HG02623 (cell line): ENCODE results near the gene CXCL6.

Source experiments
- ATAC-seq: cut with Tn5 transposase; IDR thresholded peaks from one replicate; pipeline ENCODE4 v1.9.1; 2021; ENCODE audit warnings: moderate library complexity; ENCODE audit not compliant: unreplicated experiment

CXCL6 gene

GRCh38 chr4:73841243-73841925 lies 4.9 kb downstream of the CXCL6 start:
- no peak for ATAC-seq

DNA sequence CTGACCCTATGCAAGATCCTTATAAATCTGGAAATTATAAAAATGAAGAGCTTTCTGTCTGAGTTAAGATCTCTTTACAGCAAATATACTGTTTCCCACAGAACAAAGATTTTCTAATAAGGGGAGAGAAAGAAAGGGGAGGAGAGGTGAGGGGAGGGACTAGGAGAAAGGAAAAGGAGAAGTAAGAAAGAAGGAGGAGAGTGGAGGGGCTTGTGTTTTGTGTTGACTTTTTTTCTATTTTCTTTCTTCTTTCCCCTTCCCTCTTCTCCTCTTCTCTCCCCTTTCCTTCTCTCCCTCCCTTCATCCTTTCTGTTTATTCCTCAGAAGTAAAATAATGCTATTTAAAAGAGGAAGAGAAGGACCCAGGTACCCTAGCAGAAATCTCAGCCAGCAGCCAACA lies 6.2 kb downstream of the CXCL6 start:
- ATAC-seq = no peak

DNA sequence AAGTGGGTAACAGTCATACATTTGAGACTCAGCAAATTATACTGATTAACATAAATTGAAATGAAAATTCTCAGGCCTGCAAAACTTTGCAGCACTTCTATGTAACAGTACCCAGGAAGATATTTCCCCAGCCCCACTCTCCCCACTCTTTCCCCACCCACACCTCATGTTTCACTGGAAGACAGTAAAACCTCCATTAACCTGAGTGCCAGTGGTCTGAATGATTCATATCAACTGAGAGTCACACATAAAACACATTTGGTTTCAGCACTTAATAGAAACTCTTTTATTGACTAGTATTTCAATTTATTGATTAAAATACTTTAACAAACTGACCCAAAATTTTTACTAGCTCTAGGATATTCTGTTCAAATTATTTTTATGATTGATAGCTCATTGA lies 6.9 kb downstream of the CXCL6 start:
- ATAC-seq = no peak

DNA sequence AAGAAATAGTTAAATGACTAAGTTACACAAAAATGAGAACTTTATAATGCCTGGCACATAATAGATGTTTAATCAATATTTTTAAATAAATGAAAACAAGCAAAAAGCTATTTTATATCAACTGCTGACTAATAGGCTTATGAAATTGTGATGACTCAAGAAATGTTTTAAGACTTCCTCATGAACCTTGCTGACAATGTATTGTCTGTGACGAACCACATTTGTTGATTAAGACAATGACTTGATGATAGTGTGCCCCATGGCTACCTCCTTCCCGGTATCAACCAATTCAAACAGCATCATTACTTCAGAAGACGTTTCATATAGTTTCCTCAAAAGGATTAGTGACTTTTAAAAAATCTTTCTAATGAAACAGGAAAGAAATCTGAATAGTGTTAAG lies 7.9 kb downstream of the CXCL6 start:
- ATAC-seq = no peak

DNA sequence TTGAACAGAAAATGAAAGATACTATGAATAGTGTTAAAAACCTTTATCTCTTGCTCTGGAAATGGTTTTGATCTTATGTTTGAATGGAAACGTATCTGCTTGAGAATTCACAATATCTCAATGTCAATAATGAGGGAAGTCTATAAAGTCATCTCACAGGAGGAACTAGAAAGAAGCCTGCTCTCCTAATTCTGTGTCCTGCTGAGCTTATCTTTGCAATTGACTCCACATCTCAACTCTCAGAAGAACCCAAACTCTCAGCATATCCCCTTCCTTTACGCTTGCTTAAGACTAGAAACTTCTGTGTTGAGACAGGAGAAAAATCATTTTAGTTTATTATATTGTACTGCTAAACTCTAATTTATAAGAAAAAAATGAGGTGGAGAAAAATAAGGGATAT lies 8.3 kb downstream of the CXCL6 start:
- ATAC-seq = no peak

DNA sequence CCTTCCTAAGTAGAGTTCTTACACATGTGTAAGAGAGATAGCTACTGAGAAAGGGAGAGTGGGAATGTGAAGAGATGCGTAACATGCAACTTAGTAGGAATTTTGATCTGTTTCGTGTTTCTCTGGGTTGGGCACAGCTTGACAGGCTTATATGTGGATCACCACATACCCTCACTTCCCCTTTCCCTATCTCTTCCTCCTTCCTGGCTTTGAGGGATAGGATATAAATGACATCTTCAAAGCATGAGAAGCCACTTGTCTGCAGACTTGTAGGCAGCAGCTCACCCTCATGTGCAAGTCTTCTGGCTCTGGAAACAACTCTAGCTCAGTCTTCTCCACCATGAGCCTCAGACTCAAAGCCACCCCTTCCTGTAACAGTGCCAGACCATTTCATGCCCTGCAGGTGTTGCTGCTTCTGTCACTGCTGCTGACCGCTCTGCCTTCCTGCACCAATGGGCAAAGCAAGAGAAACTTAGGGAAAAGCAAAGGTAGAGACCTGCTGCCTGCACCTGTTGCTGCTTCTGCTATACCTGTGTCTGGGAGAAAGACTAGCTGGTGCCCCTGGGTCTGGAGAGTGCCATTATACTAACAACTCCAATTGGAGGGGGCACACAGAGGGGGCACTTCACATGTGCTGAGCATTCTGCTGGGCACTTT lies 11.2 kb downstream of the CXCL6 start:
- no peak for ATAC-seq

DNA sequence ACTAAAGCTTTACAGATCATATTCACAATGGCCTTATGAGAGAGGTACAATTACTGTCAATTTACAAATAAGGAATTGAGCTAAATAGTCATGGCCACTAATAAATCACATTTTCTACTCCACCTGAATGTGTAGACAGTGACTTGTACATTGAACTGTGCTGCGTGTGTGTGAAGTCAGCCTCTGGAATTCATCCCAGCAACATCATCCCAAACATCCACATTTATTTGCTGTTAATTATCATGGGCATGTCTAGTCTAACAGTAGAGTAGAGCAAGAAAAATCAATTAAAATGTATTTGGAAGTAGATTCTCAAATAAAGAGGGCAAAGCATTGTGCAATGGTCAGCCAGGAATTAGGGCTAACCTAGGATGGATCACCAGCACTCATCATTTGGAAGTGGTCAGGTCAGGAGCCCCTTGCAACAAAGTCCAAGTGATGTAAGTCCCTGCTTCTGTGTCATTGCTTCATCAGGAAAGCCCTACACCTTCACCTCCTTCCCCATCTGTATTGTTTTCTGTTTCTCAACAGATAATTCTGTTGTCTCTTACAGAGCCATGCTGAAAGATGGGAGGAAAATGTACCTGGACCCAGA lies 11.8 kb downstream of the CXCL6 start:
- no peak for ATAC-seq

- ATAC-seq = no peak
These were observed 13.9 kb downstream of the CXCL6 start for GRCh38 chr4:73850261-73850970.

DNA sequence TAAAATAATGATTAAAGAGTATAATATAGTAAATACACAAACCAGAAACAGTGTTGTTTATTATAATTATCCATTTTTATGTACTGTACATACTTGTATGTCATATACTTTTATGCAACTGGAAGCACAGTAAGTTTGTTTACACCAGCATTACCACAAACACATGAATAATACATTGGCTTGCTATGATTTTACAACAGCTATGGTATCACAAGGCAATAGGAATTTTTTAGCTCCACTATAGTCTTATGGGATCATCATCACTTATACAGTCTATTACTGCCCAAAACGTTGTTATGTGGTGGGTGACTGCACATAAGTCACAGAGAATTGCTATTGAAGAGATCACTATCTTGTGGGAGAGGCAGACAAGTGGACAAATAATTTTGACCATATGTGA lies 14.8 kb downstream of the CXCL6 start:
- no peak for ATAC-seq

DNA sequence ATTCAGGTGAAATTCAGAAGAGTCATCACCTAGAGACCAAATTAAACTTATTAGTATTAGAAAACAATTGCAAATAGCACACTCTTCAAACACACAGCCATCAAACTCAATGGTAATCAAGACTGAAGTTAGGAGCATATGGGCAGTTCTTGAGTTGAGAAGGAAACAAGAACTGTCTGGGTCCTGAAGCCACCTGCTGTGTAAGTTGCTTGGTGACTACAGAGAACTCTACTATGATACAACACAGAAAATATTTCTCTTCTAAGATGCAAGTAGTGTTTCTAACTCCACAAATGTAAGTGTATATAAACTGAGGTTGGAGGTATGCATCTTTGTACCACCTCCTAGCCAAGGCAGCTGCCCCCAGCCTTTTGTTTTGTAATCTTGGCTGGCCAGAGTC lies 16.3 kb downstream of the CXCL6 start:
- no peak for ATAC-seq

GRCh38 chr4:73853246-73853704 lies 16.8 kb downstream of the CXCL6 start, which contains the start of gene PF4V1:
TSS of gene PF4V1 (plus strand) at chr4:73853296. CDS start at chr4:73853363, 67 bp downstream.
- no peak for ATAC-seq

DNA sequence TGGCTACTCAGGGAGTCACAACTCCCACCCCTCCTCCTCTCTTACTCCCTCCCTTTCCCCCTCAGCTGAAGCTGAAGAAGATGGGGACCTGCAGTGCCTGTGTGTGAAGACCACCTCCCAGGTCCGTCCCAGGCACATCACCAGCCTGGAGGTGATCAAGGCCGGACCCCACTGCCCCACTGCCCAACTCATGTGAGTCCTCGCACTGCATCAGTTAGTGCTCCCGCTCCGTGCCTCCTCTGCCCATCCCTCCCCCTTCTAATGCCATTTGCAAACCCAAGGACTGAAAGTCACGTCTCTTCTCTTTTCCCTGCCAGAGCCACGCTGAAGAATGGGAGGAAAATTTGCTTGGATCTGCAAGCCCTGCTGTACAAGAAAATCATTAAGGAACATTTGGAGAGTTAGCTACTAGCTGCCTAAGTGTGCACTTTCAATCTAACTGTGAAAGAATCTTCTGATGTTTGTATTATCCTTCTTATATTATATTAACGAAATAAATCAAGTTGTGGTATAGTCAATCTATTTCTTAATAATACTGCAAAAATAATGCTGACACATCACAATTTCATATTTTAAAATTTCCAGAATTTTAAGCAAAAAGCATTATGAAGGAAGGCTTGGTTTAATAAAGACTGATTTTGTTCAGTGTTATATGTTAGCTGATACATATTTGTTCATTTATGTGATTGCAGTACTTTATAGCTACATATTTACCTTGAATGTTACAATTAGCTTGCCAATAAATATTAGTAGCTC lies 17.4 kb downstream of the CXCL6 start:
- no peak for ATAC-seq

- no peak for ATAC-seq
These were observed 18.9 kb downstream of the CXCL6 start for GRCh38 chr4:73855406-73855805.

DNA sequence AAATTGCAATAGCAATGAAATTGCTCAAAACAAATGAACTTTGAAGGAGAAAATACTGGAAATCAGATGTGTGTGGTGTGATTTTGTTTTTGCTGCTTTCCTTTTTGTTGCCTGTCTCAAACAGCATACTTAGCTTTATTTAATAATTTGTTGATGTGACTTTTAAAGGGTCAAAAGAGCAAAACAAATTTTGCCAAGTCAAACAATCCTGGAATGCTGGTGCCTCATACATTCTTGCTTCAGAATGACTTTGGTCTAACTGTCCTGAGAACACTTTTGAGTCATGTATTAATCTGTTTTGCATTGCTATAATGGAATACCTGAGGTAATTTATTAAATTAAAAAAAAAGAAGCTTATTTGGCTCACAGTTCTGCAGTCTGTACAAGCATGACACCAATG lies 20.0 kb downstream of the CXCL6 start:
- no peak for ATAC-seq

DNA sequence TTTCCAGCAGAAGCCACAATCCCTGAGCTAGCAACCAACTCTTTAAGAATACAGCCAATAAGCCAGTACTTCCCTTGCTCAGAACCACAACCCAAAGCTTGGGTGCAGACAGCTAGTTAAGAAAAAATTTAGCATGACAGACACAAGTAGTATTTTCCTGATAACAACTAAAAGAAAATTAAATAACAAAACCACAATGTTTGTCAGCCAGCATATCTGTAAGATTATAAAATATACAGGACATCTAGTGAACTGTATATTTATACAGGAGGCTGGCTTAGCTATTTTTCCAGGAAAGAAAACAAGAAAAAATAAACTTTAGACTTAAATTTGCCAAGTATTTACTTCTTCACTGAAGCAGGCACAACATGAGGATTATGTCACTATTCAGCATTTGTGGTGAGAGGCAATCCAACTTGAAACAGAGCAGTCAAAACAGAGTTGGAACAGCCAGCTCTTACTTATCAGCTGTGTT lies 23.2 kb downstream of the CXCL6 start:
- no peak for ATAC-seq

DNA sequence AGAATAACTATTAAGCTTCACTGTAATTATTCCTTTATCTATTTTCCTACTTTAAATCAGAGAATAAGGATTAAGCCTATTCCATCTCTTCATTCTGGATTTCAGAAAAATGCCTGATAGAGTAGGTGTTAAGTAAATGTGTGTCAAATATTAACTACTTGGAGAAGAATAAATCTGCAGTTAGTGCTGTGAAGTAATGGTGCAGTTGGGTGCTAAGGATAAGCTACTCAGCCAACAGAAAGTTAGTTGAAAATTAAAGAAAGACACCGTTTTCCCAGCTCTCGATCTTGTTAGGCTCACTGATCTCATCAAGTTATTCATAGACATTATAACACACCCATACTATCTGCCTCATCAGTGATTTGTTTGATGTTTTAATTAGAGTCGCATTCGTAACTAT lies 23.7 kb downstream of the CXCL6 start:
- ATAC-seq = no peak

DNA sequence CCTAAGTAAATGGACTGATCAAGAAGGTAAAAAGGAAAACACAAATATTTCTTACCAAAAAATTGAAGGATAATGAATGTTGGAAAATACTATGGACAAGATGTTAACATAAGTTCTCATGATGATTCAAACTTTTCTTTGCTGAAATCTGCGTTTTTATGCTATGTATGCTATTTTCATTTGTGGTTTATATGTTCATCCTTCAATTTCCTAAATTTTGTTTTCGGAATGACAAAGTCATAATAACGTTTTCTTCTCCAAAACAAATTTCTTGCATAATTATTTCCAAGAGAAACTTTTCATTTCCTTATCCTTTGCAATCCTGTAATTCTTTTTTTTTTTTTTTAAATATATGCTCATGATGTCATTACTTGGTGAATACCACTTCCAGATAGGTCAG lies 24.4 kb downstream of the CXCL6 start:
- ATAC-seq = no peak

- no peak for ATAC-seq
These were observed 25.8 kb downstream of the CXCL6 start for GRCh38 chr4:73862322-73862721.

DNA sequence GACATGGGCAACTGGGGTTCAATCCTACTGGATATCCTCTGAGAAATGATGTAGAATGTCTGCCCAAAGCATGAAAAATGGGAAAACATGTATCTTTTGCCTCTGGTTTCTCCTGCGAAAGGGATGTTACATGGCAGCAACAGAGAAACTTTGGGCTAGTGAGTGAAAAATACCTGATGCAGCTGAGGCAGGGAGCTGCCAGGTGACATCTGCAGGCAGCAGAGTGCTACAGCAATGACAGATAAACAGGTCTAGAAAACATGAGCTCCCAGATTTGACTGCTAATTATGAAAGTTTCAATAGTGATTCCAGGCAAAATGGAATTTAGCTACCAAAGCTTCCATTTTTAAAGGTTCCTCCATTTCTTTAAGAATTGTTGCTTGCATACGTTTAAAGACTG lies 27.9 kb downstream of the CXCL6 start:
- no peak for ATAC-seq

GRCh38 chr4:73864961-73865360 lies 28.5 kb downstream of the CXCL6 start:
- no peak for ATAC-seq
